Choroid plexus epithelial cell (primary cell): ENCODE results near the gene AIPL1.

Experiments
- DNase-seq: peaks from one replicate; pipeline ENCODE4 v3.0.0-alpha.2; 2010; ENCODE audit warnings: low read depth
- H3K4me3 ChIP-seq: 2 replicates; pipeline ENCODE4 v1.5.1; 2011; ENCODE audit warnings: low read depth, mild to moderate bottlenecking, control low read depth, low read length, moderate library complexity
- TF ChIP-seq, protein P1 (sequence below): conservative IDR thresholded peaks from 2 replicates; pipeline ENCODE4 v1.5.1; 2011; ENCODE audit warnings: low read depth, mild to moderate bottlenecking, control low read depth, inconsistent platforms, low read length, moderate library complexity

The AIPL1 gene

DNA sequence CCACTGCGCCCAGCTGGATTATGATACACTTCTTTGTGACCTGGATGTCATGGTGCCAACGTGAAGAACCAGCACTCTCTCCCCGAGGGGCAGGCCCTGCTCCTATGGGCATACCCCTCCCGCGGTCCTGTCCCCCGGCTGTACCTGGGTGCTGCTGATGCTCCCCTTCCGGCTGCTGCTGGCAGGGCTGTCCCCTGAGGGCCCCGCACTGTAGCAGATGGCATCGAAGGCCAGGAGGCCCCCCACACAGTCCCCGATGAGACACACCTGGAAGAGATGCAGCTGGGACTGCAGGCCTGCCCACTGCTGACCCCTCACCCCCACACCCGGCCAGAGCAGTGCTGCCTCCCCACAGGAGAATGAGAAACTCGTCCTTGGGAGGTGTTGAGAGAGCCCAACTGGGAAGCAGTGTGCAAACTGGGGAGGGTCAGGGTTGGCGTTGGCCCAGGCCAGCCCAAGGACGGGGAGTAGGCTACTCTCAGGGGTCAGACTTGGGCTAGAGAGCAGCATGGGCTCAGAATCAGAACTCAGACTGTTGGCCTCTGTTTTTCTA is 43.0 kb upstream of the AIPL1 start:
- no peak overlapping the region for H3K4me3 ChIP-seq
- DNase-seq, result no peak
- TF ChIP-seq, protein P1, sequence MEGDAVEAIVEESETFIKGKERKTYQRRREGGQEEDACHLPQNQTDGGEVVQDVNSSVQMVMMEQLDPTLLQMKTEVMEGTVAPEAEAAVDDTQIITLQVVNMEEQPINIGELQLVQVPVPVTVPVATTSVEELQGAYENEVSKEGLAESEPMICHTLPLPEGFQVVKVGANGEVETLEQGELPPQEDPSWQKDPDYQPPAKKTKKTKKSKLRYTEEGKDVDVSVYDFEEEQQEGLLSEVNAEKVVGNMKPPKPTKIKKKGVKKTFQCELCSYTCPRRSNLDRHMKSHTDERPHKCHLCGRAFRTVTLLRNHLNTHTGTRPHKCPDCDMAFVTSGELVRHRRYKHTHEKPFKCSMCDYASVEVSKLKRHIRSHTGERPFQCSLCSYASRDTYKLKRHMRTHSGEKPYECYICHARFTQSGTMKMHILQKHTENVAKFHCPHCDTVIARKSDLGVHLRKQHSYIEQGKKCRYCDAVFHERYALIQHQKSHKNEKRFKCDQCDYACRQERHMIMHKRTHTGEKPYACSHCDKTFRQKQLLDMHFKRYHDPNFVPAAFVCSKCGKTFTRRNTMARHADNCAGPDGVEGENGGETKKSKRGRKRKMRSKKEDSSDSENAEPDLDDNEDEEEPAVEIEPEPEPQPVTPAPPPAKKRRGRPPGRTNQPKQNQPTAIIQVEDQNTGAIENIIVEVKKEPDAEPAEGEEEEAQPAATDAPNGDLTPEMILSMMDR, result no peak

GRCh38 chr17:6476810-6477179 is 41.9 kb upstream of the AIPL1 start:
- no peak for DNase-seq
- H3K4me3 ChIP-seq, result no peak overlapping the region
- TF ChIP-seq, protein P1, result no peak

DNA sequence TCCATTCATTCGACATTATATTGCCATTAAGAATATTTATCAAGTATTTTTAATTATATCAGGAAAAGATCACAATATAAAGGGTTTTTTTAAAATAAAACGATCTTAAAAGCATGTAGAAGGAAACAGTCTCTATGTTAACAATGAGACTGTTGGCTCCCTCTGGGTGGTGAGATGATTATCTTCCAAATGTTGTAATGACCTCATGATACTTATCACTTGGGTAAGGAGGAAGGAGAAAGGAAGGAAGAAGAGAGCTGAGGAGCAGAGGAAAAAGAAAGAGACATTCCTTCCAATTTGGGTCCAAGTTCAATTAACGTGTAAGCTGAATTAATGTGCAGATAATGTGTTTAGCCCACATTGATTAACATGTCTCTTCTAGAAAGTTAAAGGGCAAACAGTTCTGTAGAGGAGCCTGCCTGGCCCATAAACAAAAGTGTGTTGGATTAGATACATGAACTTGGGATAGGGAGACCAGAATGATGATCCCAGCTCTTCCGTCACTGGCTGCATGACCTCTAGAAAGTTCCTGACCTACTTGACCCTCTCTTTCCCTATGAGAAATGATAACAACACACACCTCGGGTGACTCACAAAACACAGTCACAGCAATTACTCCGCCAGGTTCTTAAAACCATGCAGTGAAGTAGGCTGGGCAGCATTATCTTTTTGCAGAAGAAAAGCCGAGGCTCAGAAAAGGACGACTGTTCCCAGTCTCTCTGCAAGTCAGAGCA is 41.3 kb upstream of the AIPL1 start:
- TF ChIP-seq, protein P1, result no peak
- no peak overlapping the region for H3K4me3 ChIP-seq
- DNase-seq, result no peak

DNA sequence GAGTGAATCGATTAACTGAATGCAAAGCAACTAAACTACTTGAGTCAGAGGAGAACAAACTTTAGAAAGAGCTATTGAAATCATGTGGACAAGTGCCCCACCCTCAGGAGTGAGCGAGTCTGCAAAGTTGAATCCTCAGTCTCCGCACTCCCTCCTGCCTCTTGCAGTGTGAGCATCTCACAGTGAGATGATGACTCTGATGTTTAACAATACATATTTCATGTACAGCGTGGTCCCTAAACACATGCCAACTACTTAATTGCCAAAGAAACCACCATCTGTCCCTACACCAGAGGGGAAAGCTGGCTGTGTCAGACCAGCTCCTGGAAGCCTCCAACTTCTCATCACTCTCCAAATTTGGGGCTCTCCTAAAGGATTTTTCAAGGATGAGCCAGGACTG is 40.5 kb upstream of the AIPL1 start:
- DNase-seq, result no peak
- no peak overlapping the region for H3K4me3 ChIP-seq
- TF ChIP-seq, protein P1, result no peak

DNA sequence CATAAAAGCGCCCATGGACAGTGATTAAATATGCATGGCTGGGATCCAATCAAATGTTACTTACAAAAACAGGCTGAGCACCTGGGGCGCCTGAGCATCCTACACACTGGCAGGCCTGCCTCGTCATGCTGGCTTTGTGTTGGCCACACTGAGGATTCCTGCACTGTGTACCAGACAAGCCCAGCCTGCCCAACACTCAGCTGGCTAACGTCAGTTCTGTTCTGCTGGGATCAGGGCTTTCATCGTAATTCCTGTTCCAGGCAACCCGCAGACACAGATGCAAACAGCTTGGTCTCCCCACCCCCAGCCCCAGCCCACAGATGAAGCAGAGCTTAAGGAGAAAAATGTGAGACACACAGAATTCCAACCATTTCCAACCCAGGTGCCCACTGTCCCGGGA is 40.0 kb upstream of the AIPL1 start:
- no peak overlapping the region for H3K4me3 ChIP-seq
- DNase-seq, result peak; percentile 33
- TF ChIP-seq, protein P1, result no peak

DNA sequence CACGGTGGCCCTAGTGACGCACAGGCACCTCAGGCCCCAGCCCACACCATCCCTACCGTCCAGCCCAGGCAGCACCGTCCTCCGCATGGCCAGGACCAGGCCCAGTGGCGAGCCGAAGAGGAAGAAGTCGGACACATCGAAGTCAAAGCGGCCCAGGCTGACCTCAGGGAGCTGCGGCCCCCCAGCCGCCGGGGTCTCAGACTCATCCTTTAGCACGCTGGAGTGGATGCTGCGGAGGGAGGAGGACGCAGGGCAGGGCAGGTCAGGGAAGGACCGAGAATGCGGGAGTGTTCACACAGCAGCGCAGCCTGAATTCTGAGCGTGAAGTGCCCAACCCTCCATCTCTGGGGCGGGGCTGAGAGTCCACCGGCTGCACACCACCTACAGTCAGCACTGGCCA is 39.5 kb upstream of the AIPL1 start:
- no peak for DNase-seq

More for the DNA sequence above, 39.5 kb upstream of the AIPL1 start:
- H3K4me3 ChIP-seq, result no peak overlapping the region
- TF ChIP-seq, protein P1, result no peak
